GM12875 (cell line): Measurements from ENCODE around the gene FANCG.

ENCODE experiments used
- H3K4me3 ChIP-seq: one replicate; pipeline ENCODE4 v1.5.1; 2011; ENCODE audit warnings: low read depth, low read length, control low read depth
- TF ChIP-seq, protein P1 (sequence below): IDR thresholded peaks from 2 replicates; pipeline ENCODE4 v1.5.1; 2011; ENCODE audit warnings: low read depth, mild to moderate bottlenecking, control low read depth, inconsistent platforms, low read length, moderate library complexity, borderline replicate concordance; ENCODE audit not compliant: insufficient read depth

FANCG gene

GRCh38 chr9:35079426-35080341, at the start of gene FANCG:
Gene FANCG (minus strand): TSS chr9:35079942. CDS start chr9:35079524, 418 bp downstream.
- TF ChIP-seq, protein P1, sequence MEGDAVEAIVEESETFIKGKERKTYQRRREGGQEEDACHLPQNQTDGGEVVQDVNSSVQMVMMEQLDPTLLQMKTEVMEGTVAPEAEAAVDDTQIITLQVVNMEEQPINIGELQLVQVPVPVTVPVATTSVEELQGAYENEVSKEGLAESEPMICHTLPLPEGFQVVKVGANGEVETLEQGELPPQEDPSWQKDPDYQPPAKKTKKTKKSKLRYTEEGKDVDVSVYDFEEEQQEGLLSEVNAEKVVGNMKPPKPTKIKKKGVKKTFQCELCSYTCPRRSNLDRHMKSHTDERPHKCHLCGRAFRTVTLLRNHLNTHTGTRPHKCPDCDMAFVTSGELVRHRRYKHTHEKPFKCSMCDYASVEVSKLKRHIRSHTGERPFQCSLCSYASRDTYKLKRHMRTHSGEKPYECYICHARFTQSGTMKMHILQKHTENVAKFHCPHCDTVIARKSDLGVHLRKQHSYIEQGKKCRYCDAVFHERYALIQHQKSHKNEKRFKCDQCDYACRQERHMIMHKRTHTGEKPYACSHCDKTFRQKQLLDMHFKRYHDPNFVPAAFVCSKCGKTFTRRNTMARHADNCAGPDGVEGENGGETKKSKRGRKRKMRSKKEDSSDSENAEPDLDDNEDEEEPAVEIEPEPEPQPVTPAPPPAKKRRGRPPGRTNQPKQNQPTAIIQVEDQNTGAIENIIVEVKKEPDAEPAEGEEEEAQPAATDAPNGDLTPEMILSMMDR: no peak
- H3K4me3 ChIP-seq: peak within 1 kb of the TSS; percentile 86

GRCh38 chr9:35116898-35117551, 37.3 kb upstream of the FANCG start:
- H3K4me3 ChIP-seq: no peak overlapping the region

GRCh38 chr9:35116539-35116897, 36.8 kb upstream of the FANCG start:
- no peak overlapping the region for H3K4me3 ChIP-seq
- TF ChIP-seq, protein P1: no peak

More at GRCh38 chr9:35116898-35117551, 37.3 kb upstream of the FANCG start:
- TF ChIP-seq, protein P1: peak; percentile 84

DNA sequence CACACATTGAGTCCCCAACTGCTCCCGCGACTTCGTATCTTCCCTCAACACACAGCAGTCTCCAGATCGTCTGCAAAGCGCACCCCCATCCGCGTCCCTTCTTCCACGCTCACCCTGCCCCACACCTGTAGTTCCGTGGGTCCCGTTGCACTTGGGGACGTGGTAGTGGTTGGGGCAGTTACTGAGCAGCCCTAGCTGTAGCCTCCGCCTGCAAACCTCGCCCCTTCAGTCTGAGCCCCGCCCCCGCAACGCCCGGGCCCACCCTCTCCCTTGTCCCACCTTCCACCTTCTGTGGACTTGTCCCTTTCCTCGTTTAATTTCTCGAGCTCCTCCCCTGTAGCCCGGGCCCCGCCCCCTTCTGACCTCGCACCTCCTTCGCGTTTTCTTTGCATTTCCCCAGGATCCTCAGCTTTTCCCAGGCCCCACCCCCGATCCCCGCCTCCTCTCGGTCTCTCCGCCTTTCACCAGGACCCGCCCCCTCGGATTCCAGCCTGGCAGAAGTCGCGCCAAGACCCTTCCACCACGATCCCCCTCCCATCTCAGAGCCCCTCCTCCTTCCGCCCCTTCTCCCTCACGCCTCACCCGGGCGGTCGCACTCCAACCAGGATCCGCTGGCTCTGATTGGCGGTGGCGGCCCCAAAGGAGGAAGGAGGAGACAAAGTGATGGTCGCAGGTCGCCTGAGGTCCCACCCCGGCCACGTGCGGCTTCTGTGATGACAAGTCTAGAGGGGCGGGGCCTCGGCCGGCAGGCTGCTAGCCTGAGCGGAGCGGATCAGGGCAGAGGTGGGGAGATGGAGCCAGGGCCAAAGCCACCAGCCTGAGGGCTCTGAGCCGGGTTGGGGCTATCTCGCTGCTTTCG, 36.2 kb upstream of the FANCG start, which contains the start of gene ATOSB:
Gene ATOSB, minus strand, starts transcription at position 183 of the 859 bp plus-strand sequence. CDS start 7,588 bp downstream, outside the sequence.
- H3K4me3 ChIP-seq: peak within 1 kb of the TSS; percentile 67
- TF ChIP-seq, protein P1: no peak

DNA sequence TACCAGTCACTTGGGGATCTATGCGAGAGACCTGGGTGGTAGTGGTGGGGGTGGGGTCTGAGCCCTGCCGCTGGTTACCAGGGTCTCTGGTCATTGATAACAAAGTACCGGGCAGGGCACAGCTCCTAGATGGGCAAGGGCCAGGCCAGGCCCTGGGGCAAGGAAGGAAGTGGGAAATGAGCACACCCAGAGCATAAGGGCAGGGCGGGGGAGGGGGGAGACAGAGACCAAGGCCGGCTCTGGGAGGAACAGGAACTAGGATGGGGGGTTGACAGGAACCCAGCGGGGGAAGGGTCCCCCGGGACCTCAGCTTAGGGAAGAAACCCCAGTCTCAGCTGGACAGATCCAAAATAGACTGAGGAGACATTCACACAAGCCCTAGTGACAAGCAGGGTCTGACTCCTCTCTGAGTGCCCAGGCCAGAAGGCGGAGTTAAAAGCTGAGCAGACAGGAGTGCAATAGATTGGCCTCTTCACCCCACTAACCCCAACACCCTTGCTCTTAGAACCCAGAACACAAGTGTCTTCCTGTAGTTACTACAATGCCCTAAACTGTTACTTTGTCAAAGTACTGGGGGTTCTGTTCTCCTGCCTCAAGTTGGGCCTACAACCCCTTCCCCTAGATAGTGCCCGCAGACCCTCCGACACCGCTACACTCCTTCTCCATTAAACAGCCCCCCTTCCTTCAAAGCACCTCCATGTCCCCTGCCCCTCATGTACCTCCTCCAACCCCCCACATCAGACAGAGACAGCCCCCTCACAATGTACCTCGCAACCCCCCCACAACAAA, 35.3 kb upstream of the FANCG start:
- TF ChIP-seq, protein P1: no peak
- peak overlapping the region; percentile 67 for H3K4me3 ChIP-seq
